PC-3 (cell line): ENCODE measurements around the gene ZMIZ1. TPM values are rescaled to one million over a fixed set of nuclear protein-coding genes. Genes with fewer than 3 reads are reported as not detected.

Experiments
- ATAC-seq: fragments of 200-7000 bp; cut with Tn5 transposase; 2 replicates; pipeline ENCODE4 v1.9.1; 2020; ENCODE audit warnings: mild to moderate bottlenecking, moderate library complexity
- BruUV-seq: library from RNA; stranded (reverse); fragments of 400-500 nt; replicated peaks from 2 replicates; lab custom pipeline; 2021; lab: Mats Ljungman, UMichigan
- CTCF ChIA-PET: fragments of 300-600 bp; sonication (Branson Sonifier 250); formaldehyde crosslinking; loops from one replicate; lab custom pipeline; 2022; ENCODE audit warnings: antibody characterized with exemption; lab: Charles Lee
- POLR2A ChIA-PET: fragments of 300-600 bp; sonication (Branson Sonifier 250); formaldehyde crosslinking; loops from one replicate; lab custom pipeline; 2022; ENCODE audit warnings: antibody characterized with exemption; ENCODE audit not compliant: unreplicated experiment; lab: Charles Lee
- DNase-seq: peaks from one replicate; pipeline ENCODE4 v3.0.0-alpha.2; 2015
- H2AFZ ChIP-seq: fragments of 300-600 bp; sonication (generic); 2 replicates; pipeline ENCODE4 v1.6.0; 2016; ENCODE audit warnings: antibody characterized with exemption, low read length
- H3F3A ChIP-seq: fragments of 300-600 bp; sonication (generic); one replicate; pipeline ENCODE4 v1.6.0; 2017; ENCODE audit warnings: antibody characterized with exemption, low read length, control low read depth, mild to moderate bottlenecking; ENCODE audit not compliant: unreplicated experiment
- H3K27ac ChIP-seq: fragments of 300-600 bp; sonication (generic); 2 replicates; pipeline ENCODE4 v1.5.1; 2016; ENCODE audit warnings: mild to moderate bottlenecking, low read length
- H3K27me3 ChIP-seq: fragments of 300-600 bp; sonication (generic); 2 replicates; pipeline ENCODE4 v1.6.1; 2016; ENCODE audit warnings: low read length, mixed read lengths
- H3K36me3 ChIP-seq: fragments of 300-600 bp; sonication (generic); 2 replicates; pipeline ENCODE4 v1.6.1; 2016; ENCODE audit warnings: low read depth, mixed run types, low read length, mixed read lengths
- H3K4me1 ChIP-seq: fragments of 300-600 bp; sonication (generic); 2 replicates; pipeline ENCODE4 v1.5.1; 2016; ENCODE audit warnings: low read length; ENCODE audit not compliant: insufficient read depth
- H3K4me2 ChIP-seq: fragments of 300-600 bp; sonication (generic); 2 replicates; pipeline ENCODE4 v1.6.0; 2016; ENCODE audit warnings: low read length
- H3K4me3 ChIP-seq: fragments of 300-600 bp; sonication (generic); 2 replicates; pipeline ENCODE4 v1.5.1; 2016; ENCODE audit warnings: mild to moderate bottlenecking, low read length, mixed read lengths
- H3K79me2 ChIP-seq: fragments of 300-600 bp; sonication (generic); 2 replicates; pipeline ENCODE4 v1.6.1; 2017; ENCODE audit warnings: low read length, mixed read lengths
- H3K9ac ChIP-seq: fragments of 300-600 bp; sonication (generic); 2 replicates; pipeline ENCODE4 v1.6.0; 2016; ENCODE audit warnings: mild to moderate bottlenecking, low read length
- H3K9me2 ChIP-seq: fragments of 300-600 bp; sonication (generic); replicated peaks from 2 replicates; pipeline ENCODE4 v1.6.1; 2016; ENCODE audit warnings: mixed run types, low read length, mixed read lengths
- H3K9me3 ChIP-seq: fragments of 300-600 bp; sonication (generic); 2 replicates; pipeline ENCODE4 v1.6.1; 2016; ENCODE audit warnings: low read length, mixed read lengths
- H4K20me1 ChIP-seq: fragments of 300-600 bp; sonication (generic); 2 replicates; pipeline ENCODE4 v1.6.1; 2016; ENCODE audit warnings: low read length, mixed read lengths
- EZH2 ChIP-seq: fragments of 300-600 bp; sonication (generic); IDR thresholded peaks from one replicate; pipeline ENCODE4 v1.6.1; 2017; ENCODE audit warnings: antibody characterized with exemption, mild to moderate bottlenecking, low read length; ENCODE audit not compliant: unreplicated experiment
- EZH2phosphoT487 ChIP-seq: fragments of 300-600 bp; sonication (generic); IDR thresholded peaks from 2 replicates; pipeline ENCODE4 v1.6.1; 2018; ENCODE audit warnings: mild to moderate bottlenecking, antibody characterized with exemption, low read length, borderline replicate concordance
- intact Hi-C: fragments of 100-400 bp; cut with micrococcal nuclease; formaldehyde crosslinking; loops from 2 replicates; pipeline ENCODE4 v1.9.0; 2023
- total RNA-seq: library from RNA; depleted of rRNA; stranded (reverse); fragments of >200 nt; gene quantifications from 2 replicates; pipeline ENCODE4 v1.2.3, GENCODE V29; 2014
- TF ChIP-seq, protein P1 (sequence below): fragments of 300-600 bp; sonication (generic); conservative IDR thresholded peaks from 2 replicates; pipeline ENCODE4 v1.5.1; 2017; ENCODE audit warnings: antibody characterized with exemption, low read depth, mild to moderate bottlenecking, low read length

The ZMIZ1 gene
- total RNA-seq, 1 experiment from 2014 or later, result 55.4 TPM

DNA sequence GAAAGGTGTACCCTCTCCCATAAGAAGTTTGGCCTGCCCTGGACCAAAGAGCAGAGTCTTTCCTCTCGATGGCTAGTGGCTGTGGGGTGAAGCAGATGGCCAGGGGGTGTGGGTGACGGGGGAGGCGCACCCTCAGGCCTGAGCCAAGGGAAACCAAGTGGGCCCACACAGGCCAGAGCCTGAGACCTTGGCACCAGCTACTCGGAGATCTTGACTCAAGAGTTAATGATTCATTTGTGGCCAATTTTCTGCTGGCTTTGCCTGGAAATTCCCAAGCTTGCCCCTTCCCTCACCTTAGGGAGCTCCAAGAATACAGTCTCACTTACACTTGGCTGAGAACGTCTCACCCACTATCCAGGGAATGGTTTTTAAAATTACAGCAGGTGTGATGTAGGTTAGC, 42.7 kb downstream of the ZMIZ1 start:
- H3K4me1 ChIP-seq, result peaks cover 30% of the 10 kb centered on the region
- CTCF ChIA-PET, result interaction anchor here (0.6 to 1.1 kb wide), 3 partner anchors 39 to 84 kb away, joined by 3 to 5 read pairs (median 3); no protein-coding TSS in a partner anchor

GRCh38 chr10:79111846-79112614, 43.3 kb downstream of the ZMIZ1 start:
- no peak overlapping the region for H2AFZ ChIP-seq
- H3K4me3 ChIP-seq, result no peak overlapping the region
- DNase-seq, result no peak
- H3F3A ChIP-seq, result no peaks in the 10 kb centered on the region
- peaks cover 7% of the 10 kb centered on the region; the same call in 1 of the 2 replicates for H3K36me3 ChIP-seq
- no peak overlapping the region for H3K9ac ChIP-seq
- peak overlapping the region; percentile 59 for H3K27ac ChIP-seq
- H3K4me1 ChIP-seq, result peaks cover 30% of the 10 kb centered on the region
- H3K9me2 ChIP-seq, result no peaks in the 10 kb centered on the region
- CTCF ChIA-PET, result no interaction called here
- H3K27me3 ChIP-seq, result no peaks in the 10 kb centered on the region
- peaks cover 98% of the 10 kb centered on the region for H3K79me2 ChIP-seq
- TF ChIP-seq, protein P1, sequence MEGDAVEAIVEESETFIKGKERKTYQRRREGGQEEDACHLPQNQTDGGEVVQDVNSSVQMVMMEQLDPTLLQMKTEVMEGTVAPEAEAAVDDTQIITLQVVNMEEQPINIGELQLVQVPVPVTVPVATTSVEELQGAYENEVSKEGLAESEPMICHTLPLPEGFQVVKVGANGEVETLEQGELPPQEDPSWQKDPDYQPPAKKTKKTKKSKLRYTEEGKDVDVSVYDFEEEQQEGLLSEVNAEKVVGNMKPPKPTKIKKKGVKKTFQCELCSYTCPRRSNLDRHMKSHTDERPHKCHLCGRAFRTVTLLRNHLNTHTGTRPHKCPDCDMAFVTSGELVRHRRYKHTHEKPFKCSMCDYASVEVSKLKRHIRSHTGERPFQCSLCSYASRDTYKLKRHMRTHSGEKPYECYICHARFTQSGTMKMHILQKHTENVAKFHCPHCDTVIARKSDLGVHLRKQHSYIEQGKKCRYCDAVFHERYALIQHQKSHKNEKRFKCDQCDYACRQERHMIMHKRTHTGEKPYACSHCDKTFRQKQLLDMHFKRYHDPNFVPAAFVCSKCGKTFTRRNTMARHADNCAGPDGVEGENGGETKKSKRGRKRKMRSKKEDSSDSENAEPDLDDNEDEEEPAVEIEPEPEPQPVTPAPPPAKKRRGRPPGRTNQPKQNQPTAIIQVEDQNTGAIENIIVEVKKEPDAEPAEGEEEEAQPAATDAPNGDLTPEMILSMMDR, result no peak
- TF ChIP-seq EZH2 (no peak), EZH2phosphoT487 (no peak)
- POLR2A ChIA-PET, result no interaction called here
- H4K20me1 ChIP-seq, result peaks cover 23% of the 10 kb centered on the region; the same call in 1 of the 2 replicates
- H3K9me3 ChIP-seq, result no peaks in the 10 kb centered on the region
- no TSS peak for BruUV-seq
- no peak for ATAC-seq
- intact Hi-C loops, result loop anchor here (2.0 kb wide), 1 partner anchor 41 kb away; no protein-coding TSS in a partner anchor
- peak overlapping the region; percentile 1; the same call in 1 of the 2 replicates for H3K4me2 ChIP-seq

More for the DNA sequence above, 42.7 kb downstream of the ZMIZ1 start:
- peaks cover 29% of the 10 kb centered on the region for H4K20me1 ChIP-seq
- no TSS peak for BruUV-seq
- H3K9ac ChIP-seq, result no peak overlapping the region
- H3K79me2 ChIP-seq, result peaks cover 98% of the 10 kb centered on the region
- H3K27me3 ChIP-seq, result no peaks in the 10 kb centered on the region
- peak; percentile 4 for ATAC-seq
- no peak for TF ChIP-seq EZH2phosphoT487
- TF ChIP-seq EZH2, result no peak
- TF ChIP-seq, protein P1, result no peak
- no peak overlapping the region for H3K4me3 ChIP-seq
- H3F3A ChIP-seq, result no peaks in the 10 kb centered on the region
- intact Hi-C loops, result no loop called here
- H3K9me2 ChIP-seq, result no peaks in the 10 kb centered on the region
- DNase-seq, result peak; percentile 91
- peak overlapping the region; percentile 1; the same call in 1 of the 2 replicates for H3K4me2 ChIP-seq
- peak overlapping the region; percentile 59 for H3K27ac ChIP-seq
- POLR2A ChIA-PET, result no interaction called here
- no peaks in the 10 kb centered on the region for H3K9me3 ChIP-seq
- peaks cover 7% of the 10 kb centered on the region; the same call in 1 of the 2 replicates for H3K36me3 ChIP-seq
- H2AFZ ChIP-seq, result no peak overlapping the region
